ENCODE measurements around the gene PHACTR1.

The PHACTR1 gene

GRCh38 chr6:13013681-13014503, 297.3 kb downstream of the PHACTR1 start:
- no peak for DNase-seq (ENCODE audit: low read depth in 2 of 2, low spot score in 1 of 2)

GRCh38 chr6:13014504-13015378, 298.2 kb downstream of the PHACTR1 start:
- DNase-seq (ENCODE audit: low read depth in 2 of 2, low spot score in 1 of 2): no peak

- DNase-seq (ENCODE audit: low read depth in 2 of 2, low spot score in 1 of 2): no peak
These were observed 298.8 kb downstream of the PHACTR1 start for GRCh38 chr6:13015379-13015681.

- no peak for DNase-seq (ENCODE audit: low read depth in 2 of 2, low spot score in 1 of 2)
These were observed 308.0 kb downstream of the PHACTR1 start for GRCh38 chr6:13024616-13025015.

- DNase-seq (ENCODE audit: low read depth in 2 of 2, low spot score in 1 of 2): no peak
These were observed 309.4 kb downstream of the PHACTR1 start for GRCh38 chr6:13025893-13026499.

GRCh38 chr6:13026557-13026956, 310.0 kb downstream of the PHACTR1 start:
- no peak for DNase-seq (ENCODE audit: low read depth in 2 of 2, low spot score in 1 of 2)

- DNase-seq (ENCODE audit: low read depth in 2 of 2, low spot score in 1 of 2): no peak
These were observed 310.6 kb downstream of the PHACTR1 start for GRCh38 chr6:13027207-13027606.

GRCh38 chr6:13030396-13030795, 313.8 kb downstream of the PHACTR1 start:
- no peak for DNase-seq (ENCODE audit: low read depth in 2 of 2, low spot score in 1 of 2)

- DNase-seq (ENCODE audit: low read depth in 2 of 2, low spot score in 1 of 2): no peak
These were observed 316.0 kb downstream of the PHACTR1 start for GRCh38 chr6:13032566-13032965.

GRCh38 chr6:13033145-13033544, 316.6 kb downstream of the PHACTR1 start:
- no peak for DNase-seq (ENCODE audit: low read depth in 2 of 2, low spot score in 1 of 2)

GRCh38 chr6:13034316-13034715, 317.7 kb downstream of the PHACTR1 start:
- DNase-seq (ENCODE audit: low read depth in 2 of 2, low spot score in 1 of 2): no peak

- no peak for DNase-seq (ENCODE audit: low read depth in 2 of 2, low spot score in 1 of 2)
These were observed 319.0 kb downstream of the PHACTR1 start for GRCh38 chr6:13035606-13036005.

GRCh38 chr6:13038315-13038714, 321.7 kb downstream of the PHACTR1 start:
- no peak for DNase-seq (ENCODE audit: low read depth in 2 of 2, low spot score in 1 of 2)

GRCh38 chr6:13038741-13039190, 322.2 kb downstream of the PHACTR1 start:
- no peak for DNase-seq (ENCODE audit: low read depth in 2 of 2, low spot score in 1 of 2)

GRCh38 chr6:13044390-13044789, 327.8 kb downstream of the PHACTR1 start:
- no peak for DNase-seq (ENCODE audit: low read depth in 2 of 2, low spot score in 1 of 2)

GRCh38 chr6:13044896-13045295, 328.3 kb downstream of the PHACTR1 start:
- DNase-seq (ENCODE audit: low read depth in 2 of 2, low spot score in 1 of 2): no peak

GRCh38 chr6:13045676-13046075, 329.1 kb downstream of the PHACTR1 start:
- DNase-seq (ENCODE audit: low read depth in 2 of 2, low spot score in 1 of 2): no peak

GRCh38 chr6:13046084-13046483, 329.5 kb downstream of the PHACTR1 start:
- DNase-seq (ENCODE audit: low read depth in 2 of 2, low spot score in 1 of 2): no peak

GRCh38 chr6:13048113-13048512, 331.5 kb downstream of the PHACTR1 start:
- no peak for DNase-seq (ENCODE audit: low read depth in 2 of 2, low spot score in 1 of 2)

GRCh38 chr6:13049666-13050254, 333.2 kb downstream of the PHACTR1 start:
- DNase-seq (ENCODE audit: low read depth in 2 of 2, low spot score in 1 of 2): no peak

- no peak for DNase-seq (ENCODE audit: low read depth in 2 of 2, low spot score in 1 of 2)
These were observed 336.5 kb downstream of the PHACTR1 start for GRCh38 chr6:13053006-13053461.
